Activated CD4-positive, alpha-beta T cell treated with anti-CD3 and anti-CD28 coated beads for 24 hours (primary cell): ENCODE results near the gene RTN1.

Experiments
- DNase-seq, 2 donors: peaks; one replicate each; pipeline ENCODE4 v3.0.0-alpha.2; 2020; ENCODE audit warnings: low read depth in 2 of 2

Gene RTN1

DNA sequence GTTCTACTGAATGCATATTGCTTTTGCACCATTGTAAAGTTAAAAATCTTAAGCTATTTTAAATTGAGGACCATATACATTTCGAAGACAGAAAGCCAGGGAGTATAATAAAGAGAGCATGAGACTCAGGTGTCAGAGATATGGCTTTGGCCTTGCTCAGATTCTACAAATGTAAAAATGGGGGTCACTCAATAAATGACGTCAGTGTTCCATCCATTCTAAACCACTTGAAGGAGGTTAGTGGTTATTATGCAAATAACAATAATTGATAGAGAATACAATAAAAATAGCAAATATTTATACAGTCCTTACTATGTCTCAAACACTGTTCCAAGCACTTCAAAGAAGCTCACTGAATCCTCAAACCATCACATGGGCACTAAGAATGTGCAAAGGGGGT is 20.1 kb downstream of the RTN1 start:
- DNase-seq: no peak

DNA sequence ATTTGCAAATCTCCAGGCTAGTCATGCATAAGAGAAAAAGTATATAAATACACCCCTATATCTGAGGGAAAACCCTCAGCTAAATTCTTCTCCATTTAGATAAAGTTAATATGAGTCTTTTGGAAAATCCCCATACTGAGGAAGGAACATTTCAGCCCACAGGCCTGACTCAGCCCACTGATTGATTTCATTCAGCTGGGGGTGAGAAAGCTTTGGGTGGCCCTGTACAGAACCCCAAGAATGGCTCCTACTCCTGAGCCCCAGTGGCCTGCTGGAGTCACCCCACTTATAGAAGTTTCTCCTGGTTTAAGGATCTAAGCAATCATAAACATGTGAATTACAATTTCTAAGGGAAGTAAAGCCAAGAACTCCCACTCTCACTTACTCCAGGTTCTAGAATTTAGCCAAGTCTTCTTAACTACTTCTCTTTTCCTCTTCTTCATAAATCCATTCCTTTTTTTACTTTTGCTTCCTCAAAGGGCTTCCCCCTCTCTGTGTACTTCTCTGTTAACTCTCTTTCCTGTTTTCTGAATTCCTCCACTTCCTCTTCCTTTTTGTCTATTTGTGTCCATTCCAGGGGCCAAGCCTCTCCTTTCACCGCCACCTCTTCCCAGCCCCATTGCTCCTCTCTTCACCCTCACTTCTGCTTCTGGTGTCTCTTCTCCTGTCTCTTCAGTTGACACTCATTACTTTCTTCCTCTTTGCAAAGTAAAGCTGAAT is 21.0 kb downstream of the RTN1 start:
- DNase-seq: no peak

DNA sequence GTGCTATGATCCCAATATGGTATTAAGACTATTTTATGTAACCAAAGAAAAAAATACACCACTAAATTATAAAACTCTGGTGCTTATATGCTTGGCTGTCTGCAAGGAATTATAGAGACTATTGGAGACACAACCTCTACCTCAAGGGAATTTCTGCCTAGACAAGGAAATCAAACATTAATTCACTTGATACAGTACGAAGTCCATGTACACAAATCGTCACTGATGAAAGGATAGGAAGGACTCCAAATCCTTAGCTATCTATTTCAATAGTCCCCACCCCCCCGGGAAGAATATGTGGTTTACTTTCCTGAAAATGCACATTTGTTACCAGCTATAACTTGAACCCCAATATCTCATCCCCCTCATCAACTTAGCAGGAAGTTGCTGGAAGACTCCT is 21.9 kb downstream of the RTN1 start:
- DNase-seq: no peak

GRCh38 chr14:59847711-59848110 is 22.9 kb downstream of the RTN1 start:
- no peak for DNase-seq

GRCh38 chr14:59846595-59846994 is 24.0 kb downstream of the RTN1 start:
- no peak for DNase-seq

- DNase-seq: no peak
Observed at GRCh38 chr14:59845245-59845644, 25.3 kb downstream of the RTN1 start.

DNA sequence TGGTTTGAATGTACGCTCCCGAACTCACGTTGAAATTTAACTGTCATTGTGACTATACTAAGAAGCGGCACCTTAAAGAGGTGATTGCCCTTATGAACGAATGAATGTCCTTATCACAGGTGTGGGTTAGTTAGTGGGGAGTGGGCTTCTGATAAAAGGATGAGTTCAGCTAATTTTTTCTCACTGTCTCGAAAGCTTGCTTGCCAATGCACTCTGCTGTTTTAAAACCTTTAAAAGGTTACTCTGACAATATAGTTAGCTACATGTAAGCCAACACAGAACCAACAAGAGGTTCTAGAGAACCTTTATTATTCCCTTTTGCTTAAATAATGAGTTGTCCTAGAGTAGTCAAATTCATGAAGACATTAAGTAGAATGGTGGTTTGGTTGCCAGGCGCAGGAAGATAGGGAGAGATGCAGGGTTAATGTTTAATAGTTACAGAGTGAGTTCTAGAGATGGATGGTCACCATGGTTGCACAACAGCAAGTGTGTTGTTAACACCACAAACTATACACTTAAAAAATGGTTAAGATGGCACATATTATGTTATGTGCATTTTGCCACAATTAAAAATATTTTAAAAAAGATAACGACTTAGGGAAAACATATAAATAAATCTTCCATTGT is 26.3 kb downstream of the RTN1 start:
- DNase-seq: no peak

- no peak for DNase-seq
Observed at GRCh38 chr14:59836116-59836515, 34.5 kb downstream of the RTN1 start.

- no peak for DNase-seq
Observed at GRCh38 chr14:59832653-59833294, 37.8 kb downstream of the RTN1 start.

DNA sequence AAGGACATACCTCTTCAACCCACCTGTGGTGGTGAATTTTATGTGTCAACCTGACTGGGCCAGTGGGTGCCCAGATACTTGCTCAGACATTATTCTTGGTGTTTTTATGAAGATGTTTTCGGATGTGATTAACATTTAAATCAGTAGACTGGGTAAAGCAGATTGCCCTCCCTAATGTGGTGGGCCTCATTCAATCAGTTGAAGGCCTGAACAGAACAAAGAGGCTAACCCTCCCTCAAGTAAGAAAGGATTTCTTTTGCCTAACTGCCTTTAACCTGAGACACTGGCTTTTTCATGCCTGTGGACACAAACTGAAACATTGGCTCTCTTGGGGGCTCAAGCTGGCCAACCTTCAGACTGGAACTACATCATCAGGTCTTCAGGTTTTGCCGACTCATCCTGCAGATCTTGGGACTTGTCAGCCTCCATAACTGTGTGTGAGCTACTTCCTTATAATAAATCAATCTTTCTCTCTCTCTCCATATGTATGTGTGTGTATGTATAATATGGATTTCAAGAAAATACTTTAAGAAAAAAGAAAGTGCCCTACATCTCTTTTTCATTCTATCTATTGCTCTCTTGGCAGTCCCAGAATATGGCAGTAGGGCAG is 39.4 kb downstream of the RTN1 start:
- DNase-seq: no peak

DNA sequence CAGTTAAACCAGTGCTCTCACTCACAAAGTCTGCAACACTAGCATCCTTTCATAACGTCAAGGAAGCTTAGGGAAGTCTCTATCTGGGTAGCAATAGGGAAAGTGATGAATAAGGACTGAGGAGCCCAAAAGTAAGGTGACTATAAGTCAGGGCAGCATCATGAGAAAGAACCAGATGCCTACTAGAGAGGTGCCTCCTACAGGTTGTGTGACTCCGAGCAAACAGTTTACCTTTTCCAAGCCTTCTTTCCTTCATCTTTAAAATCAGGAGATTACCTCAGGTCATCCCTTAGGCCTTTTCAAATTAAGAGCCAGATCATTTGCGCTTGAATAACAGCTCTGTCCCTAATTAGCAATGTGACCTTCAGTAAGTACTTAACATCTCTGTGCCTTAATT is 40.2 kb downstream of the RTN1 start:
- no peak for DNase-seq

- no peak for DNase-seq
Observed at GRCh38 chr14:59829469-59830337, 40.9 kb downstream of the RTN1 start.

GRCh38 chr14:59828276-59828675 is 42.3 kb downstream of the RTN1 start:
- no peak for DNase-seq

- no peak for DNase-seq
Observed at GRCh38 chr14:59827401-59827800, 43.2 kb downstream of the RTN1 start.

- DNase-seq: no peak
Observed at GRCh38 chr14:59826150-59826549, 44.4 kb downstream of the RTN1 start.

DNA sequence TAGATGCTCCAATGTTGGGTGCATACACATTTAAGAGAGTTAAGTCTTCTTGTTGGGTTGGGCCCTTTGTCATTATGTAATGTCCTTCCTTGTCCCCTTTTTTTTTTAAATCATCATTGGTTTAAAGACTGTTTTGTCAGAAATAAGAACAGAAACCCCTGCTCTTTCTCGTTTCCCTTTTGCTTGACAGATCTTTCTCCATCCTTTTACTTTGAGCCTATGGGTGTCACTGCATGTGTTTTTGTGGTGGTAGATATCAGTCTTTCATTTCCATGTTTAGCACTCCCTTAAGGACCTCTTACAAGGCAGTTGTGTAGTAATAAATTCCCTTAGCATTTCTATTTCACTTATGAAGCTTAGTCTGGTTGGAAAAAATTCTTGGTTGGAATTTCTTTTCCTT is 47.4 kb downstream of the RTN1 start:
- DNase-seq: no peak

DNA sequence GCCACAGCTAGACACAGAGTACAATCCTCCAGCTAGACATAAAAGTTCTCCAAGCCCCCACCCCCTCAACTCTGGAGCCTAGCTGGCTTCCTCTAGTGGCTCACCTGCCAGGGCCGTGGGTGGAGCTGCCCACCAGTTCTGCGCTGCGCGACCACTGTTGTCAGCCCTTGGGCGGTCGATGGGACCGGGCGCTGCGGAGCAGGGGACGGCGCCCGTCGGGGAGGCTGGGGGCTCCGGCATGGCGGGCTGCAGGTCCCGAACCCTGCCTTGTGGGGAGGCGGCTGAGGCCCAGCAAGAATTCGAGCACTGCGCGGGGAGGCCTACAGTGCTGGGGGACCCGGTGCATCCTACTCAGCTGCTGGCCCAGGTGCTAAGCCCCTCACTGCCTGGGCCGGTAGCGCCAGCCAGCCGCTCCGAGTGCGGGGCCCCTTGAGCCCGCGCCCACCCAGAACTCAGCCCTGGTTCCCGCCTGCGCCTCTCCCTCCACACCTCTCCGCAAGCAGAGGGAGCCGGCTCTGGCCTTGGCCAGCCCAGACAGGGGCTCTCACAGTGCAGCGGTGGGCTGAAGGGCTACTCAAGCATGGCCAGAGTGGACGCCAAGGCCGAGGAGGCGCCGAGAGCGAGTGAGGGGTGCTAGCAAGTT is 51.0 kb downstream of the RTN1 start:
- no peak for DNase-seq

- DNase-seq: no peak
Observed at GRCh38 chr14:59816941-59817340, 53.6 kb downstream of the RTN1 start.

GRCh38 chr14:59814988-59815387 is 55.6 kb downstream of the RTN1 start:
- no peak for DNase-seq

- DNase-seq: no peak
Observed at GRCh38 chr14:59811815-59812214, 58.8 kb downstream of the RTN1 start.

GRCh38 chr14:59811073-59811472 is 59.5 kb downstream of the RTN1 start:
- no peak for DNase-seq
